OCI-LY3 (cell line): ENCODE data around the gene SPATA46.

ENCODE experiments used
- CTCF ChIP-seq: fragments of 200-600, 300-600 bp; sonication (generic); IDR thresholded peaks from 2 replicates; pipeline ENCODE4 v1.5.1; 2014; ENCODE audit warnings: antibody characterized with exemption, low read length, low read depth
- EZH2phosphoT487 ChIP-seq: fragments of 200-600 bp; shearing (Covaris generic); IDR thresholded peaks from 2 replicates; pipeline ENCODE4 v1.6.1; 2018; ENCODE audit warnings: antibody characterized with exemption, mixed run types, low read depth

DNA sequence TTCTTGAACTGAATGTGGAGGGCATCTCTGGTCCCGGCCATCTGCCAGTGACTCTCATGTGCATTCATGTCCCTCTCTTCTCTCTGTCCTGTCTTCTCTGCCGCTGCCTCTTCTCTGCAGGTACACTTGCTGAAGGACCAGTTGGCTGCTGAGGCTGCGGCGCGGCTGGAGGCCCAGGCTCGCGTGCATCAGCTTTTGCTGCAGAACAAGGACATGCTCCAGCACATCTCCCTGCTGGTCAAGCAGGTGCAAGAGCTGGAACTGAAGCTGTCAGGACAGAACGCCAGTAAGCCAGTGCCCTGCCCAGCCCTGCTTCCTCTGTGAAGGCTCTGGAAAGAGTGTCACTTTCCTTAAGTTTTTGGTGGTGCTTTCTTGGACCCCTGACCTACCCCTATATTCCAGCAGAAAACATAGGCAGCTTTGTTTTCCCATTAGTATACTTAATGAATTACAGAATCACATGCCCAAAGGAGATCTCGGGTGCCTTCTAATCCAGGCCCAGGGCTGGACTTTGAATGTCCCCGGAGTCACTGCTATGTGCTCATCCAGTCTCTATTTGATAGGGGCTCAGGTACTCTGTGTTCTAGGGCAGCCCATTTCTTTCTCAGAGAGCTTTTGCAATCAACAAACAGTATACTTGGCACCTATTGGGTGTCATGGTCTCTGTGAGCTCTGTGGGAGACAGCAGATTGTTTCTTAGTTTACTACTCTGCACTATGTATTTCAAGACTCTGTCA, 11.2 kb downstream of the SPATA46 start:
- TF ChIP-seq CTCF (no peak), EZH2phosphoT487 (no peak)
